ENCODE results near the gene AGL. TPM values are rescaled to one million over a fixed set of nuclear protein-coding genes. Genes with fewer than 3 reads are reported as not detected.

Gene AGL
- total and polyA plus RNA-seq, 2 experiments from 2014 or later, result 9.3 to 34.2 TPM

DNA sequence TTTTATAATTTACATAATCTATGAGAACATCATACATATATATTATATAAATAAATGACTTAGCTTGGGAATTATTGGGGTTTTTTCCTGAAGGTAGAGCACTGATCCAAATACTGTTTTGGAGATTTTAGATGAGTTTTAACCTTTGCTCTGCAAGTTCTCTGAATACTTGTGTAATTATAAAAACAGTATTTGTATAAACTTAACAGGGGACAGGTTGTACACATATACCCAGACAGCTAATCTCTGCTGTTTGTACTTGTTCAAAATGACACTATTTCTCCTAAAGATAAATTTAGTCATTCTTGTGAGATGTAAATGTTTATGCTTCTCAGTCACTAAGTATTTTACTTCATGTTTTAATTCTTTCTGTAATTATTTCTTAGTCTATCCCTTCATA is 8.7 kb downstream of the AGL start:
- no peak overlapping the region for H2AFZ ChIP-seq
- no peaks in the 10 kb centered on the region for H3K9me2 ChIP-seq (replicated peaks; ENCODE audit: insufficient read depth)
- H3K79me2 ChIP-seq, result no peaks in the 10 kb centered on the region
- no peaks in the 10 kb centered on the region for H3K4me1 ChIP-seq (ENCODE audit: insufficient read depth)
- TF ChIP-seq, protein P1, sequence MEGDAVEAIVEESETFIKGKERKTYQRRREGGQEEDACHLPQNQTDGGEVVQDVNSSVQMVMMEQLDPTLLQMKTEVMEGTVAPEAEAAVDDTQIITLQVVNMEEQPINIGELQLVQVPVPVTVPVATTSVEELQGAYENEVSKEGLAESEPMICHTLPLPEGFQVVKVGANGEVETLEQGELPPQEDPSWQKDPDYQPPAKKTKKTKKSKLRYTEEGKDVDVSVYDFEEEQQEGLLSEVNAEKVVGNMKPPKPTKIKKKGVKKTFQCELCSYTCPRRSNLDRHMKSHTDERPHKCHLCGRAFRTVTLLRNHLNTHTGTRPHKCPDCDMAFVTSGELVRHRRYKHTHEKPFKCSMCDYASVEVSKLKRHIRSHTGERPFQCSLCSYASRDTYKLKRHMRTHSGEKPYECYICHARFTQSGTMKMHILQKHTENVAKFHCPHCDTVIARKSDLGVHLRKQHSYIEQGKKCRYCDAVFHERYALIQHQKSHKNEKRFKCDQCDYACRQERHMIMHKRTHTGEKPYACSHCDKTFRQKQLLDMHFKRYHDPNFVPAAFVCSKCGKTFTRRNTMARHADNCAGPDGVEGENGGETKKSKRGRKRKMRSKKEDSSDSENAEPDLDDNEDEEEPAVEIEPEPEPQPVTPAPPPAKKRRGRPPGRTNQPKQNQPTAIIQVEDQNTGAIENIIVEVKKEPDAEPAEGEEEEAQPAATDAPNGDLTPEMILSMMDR (IDR thresholded peaks at IDR 0.05; ENCODE audit: poor library complexity), result no peak
- TF ChIP-seq EZH2phosphoT487 (IDR thresholded peaks at IDR 0.05; ENCODE audit: low read depth, severe bottlenecking, unreplicated experiment) (no peak), EZH2 (IDR thresholded peaks at IDR 0.05; ENCODE audit: borderline replicate concordance) (no peak)
- no peak overlapping the region for H3K4me2 ChIP-seq
- DNase-seq (ENCODE audit: low spot score), result no peak
- H3K4me3 ChIP-seq, result no peak overlapping the region
- no peaks in the 10 kb centered on the region for H4K20me1 ChIP-seq (ENCODE audit: insufficient read depth, poor library complexity, severe bottlenecking)
- no peaks in the 10 kb centered on the region for H3K9me3 ChIP-seq (ENCODE audit: low read depth)
- H3K36me3 ChIP-seq (replicated peaks; ENCODE audit: insufficient read depth, low read depth), result no peaks in the 10 kb centered on the region
- no peaks in the 10 kb centered on the region for H3K27me3 ChIP-seq
- no peak overlapping the region for H3K27ac ChIP-seq

DNA sequence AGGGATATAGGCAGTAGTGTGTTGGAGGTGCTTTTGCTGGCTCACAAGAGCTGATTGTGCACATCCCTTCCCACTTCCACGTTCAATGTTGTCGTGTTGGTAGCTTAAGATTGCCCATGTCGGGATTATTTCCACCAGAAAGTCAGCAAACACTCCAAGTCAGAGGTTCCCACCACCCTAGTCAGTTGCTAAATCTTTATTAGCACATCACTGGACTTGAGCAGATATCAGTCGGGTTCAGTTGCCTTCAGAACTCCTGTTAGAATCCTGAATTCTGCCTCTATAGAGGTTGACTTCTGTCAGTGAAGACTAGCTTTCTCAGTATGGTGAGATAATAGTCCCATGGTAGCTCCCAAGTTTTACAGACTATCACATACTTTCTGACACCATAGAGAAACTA is 10.5 kb downstream of the AGL start:
- H3K27ac ChIP-seq, result no peak overlapping the region
- 95% methylated on average over 4 of the region's 4 CpGs for WGBS (ENCODE audit: low lambda C conversion rate, missing lambda C conversion rate)

GRCh38 chr1:99867682-99868081 is 17.5 kb downstream of the AGL start:
- no peaks in the 10 kb centered on the region for H3K27me3 ChIP-seq
- no peaks in the 10 kb centered on the region for H3K9me2 ChIP-seq (replicated peaks; ENCODE audit: insufficient read depth)
- no peak for DNase-seq (ENCODE audit: low spot score)
- H3K4me1 ChIP-seq (ENCODE audit: insufficient read depth), result no peaks in the 10 kb centered on the region
- H2AFZ ChIP-seq, result no peak overlapping the region
- no peak overlapping the region for H3K4me3 ChIP-seq
- H3K36me3 ChIP-seq (replicated peaks; ENCODE audit: insufficient read depth, low read depth), result no peaks in the 10 kb centered on the region
- H3K79me2 ChIP-seq, result no peaks in the 10 kb centered on the region
- no peak overlapping the region for H3K4me2 ChIP-seq
- TF ChIP-seq EZH2 (IDR thresholded peaks at IDR 0.05; ENCODE audit: borderline replicate concordance) (no peak), EZH2phosphoT487 (IDR thresholded peaks at IDR 0.05; ENCODE audit: low read depth, severe bottlenecking, unreplicated experiment) (no peak)
- TF ChIP-seq, protein P1 (IDR thresholded peaks at IDR 0.05; ENCODE audit: poor library complexity), result no peak
- no peak overlapping the region for H3K27ac ChIP-seq
- 97% methylated on average over 6 of the region's 6 CpGs for WGBS (ENCODE audit: low lambda C conversion rate, missing lambda C conversion rate)
- H4K20me1 ChIP-seq (ENCODE audit: insufficient read depth, poor library complexity, severe bottlenecking), result no peaks in the 10 kb centered on the region
- no peaks in the 10 kb centered on the region for H3K9me3 ChIP-seq (ENCODE audit: low read depth)

More for the DNA sequence above, 10.5 kb downstream of the AGL start:
- DNase-seq (ENCODE audit: low spot score), result no peak
- Histone ChIP-seq H3K27me3 (no peaks in the 10 kb centered on the region), H3K9me2 (replicated peaks; ENCODE audit: insufficient read depth) (no peaks in the 10 kb centered on the region), H3K4me1 (ENCODE audit: insufficient read depth) (no peaks in the 10 kb centered on the region), H3K36me3 (replicated peaks; ENCODE audit: insufficient read depth, low read depth) (no peaks in the 10 kb centered on the region), H4K20me1 (ENCODE audit: insufficient read depth, poor library complexity, severe bottlenecking) (no peaks in the 10 kb centered on the region), H3K79me2 (no peaks in the 10 kb centered on the region), H3K4me2 (no peak overlapping the region), H3K4me3 (no peak overlapping the region), H3K9me3 (ENCODE audit: low read depth) (no peaks in the 10 kb centered on the region), H2AFZ (no peak overlapping the region)
- no peak for TF ChIP-seq EZH2 (IDR thresholded peaks at IDR 0.05; ENCODE audit: borderline replicate concordance)
- no peak for TF ChIP-seq EZH2phosphoT487 (IDR thresholded peaks at IDR 0.05; ENCODE audit: low read depth, severe bottlenecking, unreplicated experiment)
- TF ChIP-seq, protein P1 (IDR thresholded peaks at IDR 0.05; ENCODE audit: poor library complexity), result no peak

GRCh38 chr1:99869304-99869703 is 19.1 kb downstream of the AGL start:
- no peaks in the 10 kb centered on the region for H3K9me3 ChIP-seq (ENCODE audit: low read depth)
- H3K79me2 ChIP-seq, result no peaks in the 10 kb centered on the region
- no peaks in the 10 kb centered on the region for H3K27me3 ChIP-seq
- no peaks in the 10 kb centered on the region for H4K20me1 ChIP-seq (ENCODE audit: insufficient read depth, poor library complexity, severe bottlenecking)
- no peak for DNase-seq (ENCODE audit: low spot score)
- no peak overlapping the region for H2AFZ ChIP-seq
- H3K4me3 ChIP-seq, result no peak overlapping the region
- no peak overlapping the region for H3K27ac ChIP-seq
- TF ChIP-seq EZH2phosphoT487 (IDR thresholded peaks at IDR 0.05; ENCODE audit: low read depth, severe bottlenecking, unreplicated experiment) (no peak), EZH2 (IDR thresholded peaks at IDR 0.05; ENCODE audit: borderline replicate concordance) (no peak)
- TF ChIP-seq, protein P1 (IDR thresholded peaks at IDR 0.05; ENCODE audit: poor library complexity), result no peak
- no peak overlapping the region for H3K4me2 ChIP-seq
- H3K36me3 ChIP-seq (replicated peaks; ENCODE audit: insufficient read depth, low read depth), result no peaks in the 10 kb centered on the region
- no peaks in the 10 kb centered on the region for H3K4me1 ChIP-seq (ENCODE audit: insufficient read depth)
- H3K9me2 ChIP-seq (replicated peaks; ENCODE audit: insufficient read depth), result no peaks in the 10 kb centered on the region
